HG03378 (cell line): Measurements from ENCODE around the gene CDC14A.
"Not testable (repeated sequence)": the region's sequence is repeated elsewhere in the genome, so short reads cannot be mapped to it uniquely, and the experiment has no call there.

ENCODE experiments used
- ATAC-seq: cut with Tn5 transposase; IDR thresholded peaks from one replicate; pipeline ENCODE4 v1.9.1; 2021; ENCODE audit warnings: mild to moderate bottlenecking, moderate library complexity; ENCODE audit not compliant: unreplicated experiment

CDC14A gene

DNA sequence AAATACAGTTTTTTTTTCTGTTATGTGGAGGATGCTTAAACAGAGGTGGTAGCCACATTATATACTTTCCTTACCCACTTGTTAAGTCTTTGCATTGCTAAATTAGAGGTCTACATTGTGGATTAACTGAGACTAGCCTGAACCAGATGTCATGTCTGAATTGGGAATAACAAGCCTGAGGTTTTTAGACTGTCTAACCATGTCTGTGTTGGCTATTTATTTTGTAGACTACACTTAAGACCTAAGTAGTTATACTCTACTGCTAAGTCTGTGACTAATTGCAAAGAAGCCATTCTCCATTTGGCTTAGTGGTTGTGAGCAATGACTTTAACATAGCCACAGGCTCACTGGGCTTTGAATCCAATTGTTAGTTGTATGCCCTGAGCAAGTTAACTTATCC is 45.4 kb downstream of the CDC14A start:
- no peak for ATAC-seq

DNA sequence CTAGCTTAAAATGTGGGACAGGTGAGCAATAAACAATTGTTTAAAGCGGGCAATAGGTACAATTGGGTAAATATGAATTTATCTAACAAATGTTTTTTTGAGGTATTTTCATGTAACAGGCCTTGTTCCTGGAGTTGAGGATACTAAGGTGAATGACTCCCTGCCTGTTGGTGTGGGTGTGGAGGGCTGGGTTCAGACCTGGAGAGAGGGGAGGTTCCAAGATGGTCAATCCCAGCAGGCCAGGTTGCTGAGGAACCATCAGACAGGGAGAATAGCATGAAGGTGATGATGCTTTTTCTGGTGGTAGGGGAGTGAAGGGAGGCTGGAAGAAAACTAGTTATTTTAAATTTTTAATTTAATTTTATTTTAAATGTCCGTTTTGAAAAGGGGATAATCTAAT is 46.3 kb downstream of the CDC14A start:
- no peak for ATAC-seq

DNA sequence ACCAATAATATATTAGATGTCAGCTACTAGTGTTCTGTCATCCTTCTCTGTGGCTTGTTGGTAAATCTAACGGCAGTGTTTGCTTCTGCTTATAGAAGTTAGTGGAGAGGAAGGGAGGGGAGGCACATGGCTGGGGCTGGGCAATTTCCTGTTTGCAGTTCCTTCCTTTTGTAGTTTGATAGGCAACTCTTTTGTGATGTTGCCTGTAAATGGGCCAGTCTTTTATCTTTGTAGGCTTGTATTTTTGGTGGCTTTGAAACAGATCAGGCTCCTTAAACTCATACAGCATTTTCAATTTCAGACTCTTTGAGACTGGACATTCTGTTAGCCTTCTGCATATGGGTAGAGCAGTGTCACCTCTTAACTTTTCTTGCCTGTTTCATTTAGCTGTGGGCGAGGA is 48.1 kb downstream of the CDC14A start:
- ATAC-seq, result peak; percentile 69

GRCh38 chr1:100404821-100405220 is 52.5 kb downstream of the CDC14A start:
- no peak for ATAC-seq

- ATAC-seq, result not testable (repeated sequence)
Measured at GRCh38 chr1:100405902-100406301, 53.6 kb downstream of the CDC14A start.

DNA sequence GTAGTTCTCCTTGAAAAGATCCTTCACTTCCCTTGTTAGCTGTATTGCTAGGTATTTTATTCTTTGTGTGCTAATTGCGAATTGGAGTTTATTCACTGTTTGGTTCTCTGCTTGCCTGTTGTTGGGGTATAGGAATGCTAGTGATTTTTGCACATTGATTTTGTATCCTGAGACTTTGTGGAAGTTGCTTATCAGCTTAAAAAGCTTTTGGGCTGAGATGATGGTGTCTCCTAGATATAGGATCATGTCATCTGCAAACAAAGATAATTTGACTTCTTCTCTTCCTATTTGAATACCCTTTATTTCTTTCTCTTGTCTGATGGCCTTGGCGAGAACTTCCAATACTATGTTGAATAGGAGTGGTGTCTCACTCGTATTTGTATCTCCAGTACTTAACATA is 55.1 kb downstream of the CDC14A start:
- not testable (repeated sequence) for ATAC-seq

DNA sequence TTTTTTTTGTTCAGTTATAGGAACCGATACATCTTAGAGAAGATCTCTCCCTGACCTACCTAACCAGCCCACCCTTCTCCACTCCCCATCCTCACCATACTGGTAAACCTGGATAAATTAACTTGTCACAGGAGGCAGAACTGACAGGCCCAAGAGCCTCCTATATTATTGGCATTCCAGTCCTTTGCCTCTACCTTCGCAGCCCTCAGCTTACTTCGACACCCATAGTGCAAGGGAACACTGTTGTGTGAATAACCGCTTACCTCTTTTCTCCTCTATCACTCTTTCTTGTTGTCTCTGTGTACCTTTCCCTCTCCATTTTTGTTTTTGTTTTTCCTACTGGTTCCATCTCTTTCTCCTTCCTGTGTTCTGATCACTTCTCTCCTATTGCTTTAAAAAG is 58.7 kb downstream of the CDC14A start:
- no peak for ATAC-seq

- ATAC-seq, result no peak
Measured at GRCh38 chr1:100411574-100411973, 59.3 kb downstream of the CDC14A start.

DNA sequence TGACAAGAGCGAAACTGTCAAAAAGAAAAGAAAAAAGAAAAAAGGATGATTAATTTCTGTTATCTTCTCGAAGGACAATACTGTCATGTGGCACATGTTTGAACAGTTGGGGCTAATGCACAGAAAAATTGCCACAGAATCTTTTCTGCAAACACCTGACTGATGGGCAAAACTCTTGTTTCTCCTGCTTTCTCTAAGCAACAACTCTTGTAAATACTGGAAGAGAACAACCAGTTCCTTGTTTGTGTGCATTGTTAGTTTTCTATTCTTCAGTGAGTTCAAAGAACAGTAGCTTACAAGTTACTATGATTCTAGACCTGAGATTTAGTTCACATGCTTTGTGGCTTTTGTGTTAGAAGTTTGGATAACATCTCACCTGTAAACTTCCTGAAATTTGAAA is 60.7 kb downstream of the CDC14A start:
- ATAC-seq, result no peak

DNA sequence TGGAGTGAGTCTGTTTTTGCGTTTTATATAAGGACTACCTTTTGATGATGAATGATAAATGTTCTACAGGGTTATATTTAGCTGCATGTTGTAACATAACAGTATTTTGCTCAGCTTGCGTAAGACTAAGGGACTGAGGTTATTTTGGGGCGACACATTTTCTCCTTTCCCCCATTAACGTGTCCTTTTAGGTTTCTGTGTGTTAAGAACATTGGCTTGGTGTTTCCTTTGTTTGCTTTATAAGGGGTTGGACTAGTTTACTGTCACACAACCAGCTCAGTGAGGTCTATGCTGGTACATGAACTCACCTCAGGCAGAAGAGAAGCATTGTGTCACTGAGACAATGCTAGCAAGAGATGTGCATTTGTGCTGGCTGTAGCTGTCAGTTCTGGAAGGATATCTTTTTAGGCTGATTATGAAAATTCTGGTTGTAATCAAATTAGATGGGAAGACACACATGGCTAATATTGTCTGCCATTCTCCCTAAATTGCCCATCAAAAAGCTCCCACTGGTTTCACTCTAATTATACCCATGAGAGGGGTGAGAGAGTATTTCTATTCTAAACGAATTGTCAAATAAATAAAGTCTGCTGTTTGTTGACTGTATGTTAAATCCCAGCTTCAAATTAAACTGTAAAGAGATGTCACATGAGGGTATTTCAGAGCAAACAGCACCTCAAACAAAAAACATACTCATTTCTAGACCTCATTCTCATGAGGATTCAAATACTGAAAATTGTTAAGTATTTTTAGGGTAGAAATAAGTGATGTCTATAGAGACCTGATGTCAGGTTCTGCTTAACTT is 62.6 kb downstream of the CDC14A start:
- ATAC-seq, result no peak

- no peak for ATAC-seq
Measured at GRCh38 chr1:100415498-100415778, 63.1 kb downstream of the CDC14A start.

DNA sequence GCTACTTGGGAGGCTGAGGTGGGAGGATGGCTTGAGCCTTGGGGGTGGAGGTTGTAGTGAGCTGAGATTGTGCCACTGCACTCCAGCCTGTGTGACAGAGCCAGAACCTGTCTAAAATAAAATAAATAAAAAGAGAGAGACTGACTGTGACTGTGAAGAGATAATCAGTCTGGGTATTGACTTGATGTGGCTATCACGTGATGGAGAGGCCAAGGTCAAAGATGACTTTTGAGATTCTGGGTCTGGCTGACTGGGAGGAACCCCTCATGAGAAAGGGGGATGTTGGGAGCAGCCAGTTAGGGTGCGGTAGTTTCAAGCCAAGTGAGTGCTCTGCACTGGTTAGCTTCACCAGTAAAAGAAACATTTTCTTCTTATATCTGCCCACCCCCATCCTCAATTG is 66.8 kb downstream of the CDC14A start:
- ATAC-seq, result no peak

- ATAC-seq, result no peak
Measured at GRCh38 chr1:100422065-100422464, 69.8 kb downstream of the CDC14A start.

- peak; percentile 89 for ATAC-seq
Measured at GRCh38 chr1:100423832-100424337, 71.6 kb downstream of the CDC14A start.

DNA sequence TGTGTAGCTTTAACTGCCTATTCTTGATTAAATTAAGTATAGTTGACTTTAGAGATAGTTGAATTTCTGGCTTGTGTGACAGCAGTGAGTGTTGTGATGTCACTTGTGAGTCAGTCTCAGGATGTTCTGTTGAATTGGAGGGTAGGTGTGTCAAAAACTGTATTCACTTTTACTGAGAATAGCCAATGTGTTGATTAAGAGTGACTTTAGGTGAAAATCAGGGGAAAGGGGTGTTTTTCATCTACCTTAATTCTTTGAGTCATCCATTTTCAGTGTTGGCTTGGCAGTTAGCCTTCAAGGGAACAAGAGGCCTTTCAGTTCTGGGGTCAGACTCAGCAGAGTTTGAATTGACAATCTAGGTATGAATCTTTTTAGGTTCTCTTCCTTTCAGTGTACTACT is 75.9 kb downstream of the CDC14A start:
- no peak for ATAC-seq

- no peak for ATAC-seq
Measured at GRCh38 chr1:100430325-100430756, 78.0 kb downstream of the CDC14A start.

- ATAC-seq, result no peak
Measured at GRCh38 chr1:100431954-100432353, 79.6 kb downstream of the CDC14A start.

DNA sequence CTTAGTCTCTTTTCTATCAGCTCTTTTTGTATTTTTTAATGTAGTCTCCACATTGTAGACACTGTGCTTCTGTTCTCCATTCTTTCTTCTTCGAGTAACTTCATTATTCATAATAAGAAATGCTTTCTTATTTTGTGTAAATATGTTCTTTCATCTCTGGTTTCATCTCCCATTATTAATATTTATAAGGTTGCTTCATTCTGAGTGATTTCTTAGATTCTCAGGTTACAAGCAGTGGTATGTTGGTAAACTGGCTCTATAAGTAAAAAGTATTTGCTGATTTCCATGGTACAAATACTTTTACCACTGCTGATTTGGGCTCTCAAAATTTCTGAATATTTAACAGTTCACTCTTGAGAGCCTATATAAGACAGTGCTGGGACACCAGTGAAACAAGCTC is 81.3 kb downstream of the CDC14A start:
- no peak for ATAC-seq

GRCh38 chr1:100434831-100435230 is 82.5 kb downstream of the CDC14A start:
- ATAC-seq, result no peak

GRCh38 chr1:100438375-100438774 is 86.1 kb downstream of the CDC14A start:
- no peak for ATAC-seq

DNA sequence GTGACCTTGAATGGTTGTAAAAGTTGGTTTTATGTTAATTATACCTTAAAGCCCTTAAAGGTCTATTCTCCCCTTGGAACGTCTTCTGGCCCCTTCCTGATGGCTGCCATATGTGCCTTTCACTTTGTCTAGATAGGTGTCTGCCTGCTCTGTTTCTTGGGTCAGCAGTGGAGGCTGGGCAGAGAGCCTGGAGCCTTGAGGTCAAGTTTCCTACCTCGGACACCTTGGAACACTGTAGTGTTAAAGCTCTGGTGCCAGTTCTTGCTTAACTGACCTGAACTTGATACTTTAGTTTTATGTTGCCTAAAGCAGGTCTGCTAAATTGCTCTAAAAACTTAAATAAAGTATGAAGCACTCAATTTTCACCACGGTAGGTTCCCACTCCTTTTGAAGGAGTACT is 86.5 kb downstream of the CDC14A start:
- no peak for ATAC-seq

GRCh38 chr1:100440075-100440809 is 87.9 kb downstream of the CDC14A start:
- ATAC-seq, result peak; percentile 41
